ENCODE measurements around the gene ATAD3C. TPM values are rescaled to one million over a fixed set of nuclear protein-coding genes. Genes with fewer than 3 reads are reported as not detected.
"Not testable (repeated sequence)": the region's sequence is repeated elsewhere in the genome, so short reads cannot be mapped to it uniquely, and the experiment has no call there.

ATAD3C gene
- total RNA-seq, 1 experiment from 2014 or later: 2.0 TPM

DNA sequence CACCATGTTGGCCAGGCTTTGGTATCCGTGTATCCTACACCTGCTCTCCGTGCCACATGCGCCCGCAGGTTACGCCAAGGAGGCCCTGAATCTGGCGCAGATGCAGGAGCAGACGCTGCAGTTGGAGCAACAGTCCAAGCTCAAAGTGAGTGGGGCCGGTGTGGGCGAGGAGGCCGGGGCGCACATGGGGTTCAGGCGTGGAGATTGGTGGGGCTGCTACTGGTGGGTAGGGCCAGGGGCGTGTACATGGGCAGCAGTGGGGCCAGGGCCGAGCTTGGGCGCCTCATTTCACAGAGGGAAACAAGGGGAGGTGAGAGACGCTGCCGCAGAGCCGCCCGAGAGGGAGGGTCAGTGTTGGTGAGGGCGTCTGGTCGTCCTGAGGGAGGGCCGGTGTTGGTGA is 27.7 kb downstream of the ATAD3C start:
- H3K27ac Mint-ChIP-seq (ENCODE audit: low read depth, unreplicated experiment): no peak overlapping the region
- CTCF ChIA-PET: interaction anchor here (0.7 kb wide), 1 partner anchor 104 kb away, joined by 4 read pairs; no protein-coding TSS in a partner anchor
- H3K9me3 Mint-ChIP-seq (ENCODE audit: unreplicated experiment): no peaks in the 10 kb centered on the region
- no peak for DNase-seq (ENCODE audit: unreplicated experiment)
- peaks cover 6% of the 10 kb centered on the region for H3K4me1 Mint-ChIP-seq (ENCODE audit: insufficient read depth, unreplicated experiment)
- H3K36me3 Mint-ChIP-seq (ENCODE audit: insufficient read depth, unreplicated experiment): peaks cover 38% of the 10 kb centered on the region
- TF ChIP-seq, protein P1, sequence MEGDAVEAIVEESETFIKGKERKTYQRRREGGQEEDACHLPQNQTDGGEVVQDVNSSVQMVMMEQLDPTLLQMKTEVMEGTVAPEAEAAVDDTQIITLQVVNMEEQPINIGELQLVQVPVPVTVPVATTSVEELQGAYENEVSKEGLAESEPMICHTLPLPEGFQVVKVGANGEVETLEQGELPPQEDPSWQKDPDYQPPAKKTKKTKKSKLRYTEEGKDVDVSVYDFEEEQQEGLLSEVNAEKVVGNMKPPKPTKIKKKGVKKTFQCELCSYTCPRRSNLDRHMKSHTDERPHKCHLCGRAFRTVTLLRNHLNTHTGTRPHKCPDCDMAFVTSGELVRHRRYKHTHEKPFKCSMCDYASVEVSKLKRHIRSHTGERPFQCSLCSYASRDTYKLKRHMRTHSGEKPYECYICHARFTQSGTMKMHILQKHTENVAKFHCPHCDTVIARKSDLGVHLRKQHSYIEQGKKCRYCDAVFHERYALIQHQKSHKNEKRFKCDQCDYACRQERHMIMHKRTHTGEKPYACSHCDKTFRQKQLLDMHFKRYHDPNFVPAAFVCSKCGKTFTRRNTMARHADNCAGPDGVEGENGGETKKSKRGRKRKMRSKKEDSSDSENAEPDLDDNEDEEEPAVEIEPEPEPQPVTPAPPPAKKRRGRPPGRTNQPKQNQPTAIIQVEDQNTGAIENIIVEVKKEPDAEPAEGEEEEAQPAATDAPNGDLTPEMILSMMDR (IDR thresholded peaks at IDR 0.05; ENCODE audit: unreplicated experiment): no peak
- POLR2A ChIA-PET: interaction anchor here (1.2 kb wide), 1 partner anchor 28 kb away, joined by 4 read pairs; no protein-coding TSS in a partner anchor
- no peaks in the 10 kb centered on the region for H3K27me3 Mint-ChIP-seq (ENCODE audit: insufficient read depth, unreplicated experiment)
- H3K4me3 Mint-ChIP-seq (ENCODE audit: unreplicated experiment): no peak overlapping the region
- no TSS peak for BruUV-seq (replicated peaks)
- intact Hi-C loops (cut with micrococcal nuclease): no loop called here

DNA sequence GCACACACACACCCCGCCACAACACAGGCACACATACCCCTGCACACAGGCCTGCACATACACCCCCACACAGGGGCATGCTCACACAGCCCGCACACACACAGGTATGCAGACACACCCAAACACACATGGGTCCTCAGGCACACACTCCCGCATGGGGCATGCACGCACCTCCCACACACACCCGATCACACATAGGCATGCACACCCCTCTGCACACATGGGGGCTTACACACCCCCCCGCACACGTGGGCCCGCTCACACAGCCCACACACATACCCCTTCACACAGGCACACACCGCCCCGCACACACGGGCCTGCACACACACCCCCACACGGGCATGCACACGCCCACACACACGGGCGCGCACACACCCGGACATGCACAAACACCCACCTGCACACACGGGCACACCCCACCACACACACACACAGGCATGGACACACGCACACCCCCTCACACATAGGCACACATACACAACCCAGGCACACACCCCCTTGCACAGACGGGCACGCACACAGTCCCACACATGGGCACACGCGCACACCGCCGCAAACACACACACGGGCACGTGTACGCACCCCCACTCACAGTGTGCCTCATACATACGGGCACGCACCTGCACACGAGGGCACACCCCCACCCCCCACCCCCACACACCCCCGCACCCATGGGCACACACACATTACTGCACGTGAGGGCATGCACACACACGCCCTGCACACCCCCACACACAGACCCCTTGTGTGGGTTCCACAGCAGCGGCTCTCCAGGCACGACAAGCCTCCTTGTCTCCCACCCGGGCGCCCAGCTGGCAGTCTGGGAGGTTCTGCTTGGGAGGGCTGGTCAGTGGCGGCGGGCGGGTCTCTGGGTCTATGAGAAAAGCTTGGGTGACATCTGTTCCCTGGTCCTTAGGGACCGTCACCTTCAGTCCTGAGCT is 30.3 kb downstream of the ATAD3C start:
- CTCF ChIA-PET: no interaction called here
- TF ChIP-seq, protein P1 (IDR thresholded peaks at IDR 0.05; ENCODE audit: unreplicated experiment): no peak
- DNase-seq (ENCODE audit: unreplicated experiment): no peak
- Mint-ChIP-seq H3K27ac (ENCODE audit: low read depth, unreplicated experiment) (no peak overlapping the region), H3K27me3 (ENCODE audit: insufficient read depth, unreplicated experiment) (no peaks in the 10 kb centered on the region), H3K4me3 (ENCODE audit: unreplicated experiment) (no peak overlapping the region), H3K9me3 (ENCODE audit: unreplicated experiment) (no peaks in the 10 kb centered on the region), H3K4me1 (ENCODE audit: insufficient read depth, unreplicated experiment) (peaks cover 6% of the 10 kb centered on the region), H3K36me3 (ENCODE audit: insufficient read depth, unreplicated experiment) (peaks cover 52% of the 10 kb centered on the region)
- no TSS peak for BruUV-seq (replicated peaks)
- POLR2A ChIA-PET: no interaction called here
- intact Hi-C loops (cut with micrococcal nuclease): no loop called here

DNA sequence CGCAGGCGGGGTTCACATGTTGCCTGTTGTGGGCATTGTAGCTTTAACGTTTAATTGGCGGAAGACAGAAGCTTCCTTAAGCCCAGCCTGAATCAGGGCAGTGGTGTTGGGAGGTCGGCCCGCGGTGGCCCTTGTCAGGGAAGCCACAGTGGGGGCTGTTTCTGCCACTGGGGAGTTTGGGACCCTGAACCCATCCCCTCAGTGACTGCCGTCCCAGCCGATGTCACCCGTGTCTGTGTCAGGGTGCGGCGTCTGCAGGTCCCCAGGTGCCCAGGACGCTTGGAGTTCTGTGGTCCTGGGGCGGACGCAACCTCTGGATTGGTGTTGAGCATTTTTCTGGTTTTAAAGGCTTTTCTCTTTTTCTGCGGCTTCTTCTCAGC is 31.0 kb downstream of the ATAD3C start:
- CTCF ChIA-PET: not testable (repeated sequence)

DNA sequence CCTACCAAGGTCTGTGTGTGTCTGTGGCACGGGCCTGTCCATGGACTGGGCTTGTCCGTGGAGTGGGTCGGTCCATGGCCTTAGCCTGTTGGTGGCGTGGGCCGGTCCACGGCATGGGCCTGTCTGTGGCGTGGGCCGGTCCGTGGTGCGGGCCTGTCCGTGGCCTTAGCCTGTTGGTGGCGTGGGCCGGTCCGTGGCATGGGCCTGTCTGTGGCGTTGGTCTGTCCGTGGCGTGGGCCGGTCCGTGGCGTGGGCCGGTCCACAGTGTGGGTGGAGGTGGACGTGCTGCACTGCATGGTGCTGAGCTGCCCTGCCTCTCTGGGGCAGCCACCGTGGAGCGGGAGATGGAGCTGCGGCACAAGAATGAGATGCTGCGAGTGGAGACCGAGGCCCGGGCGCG is 32.3 kb downstream of the ATAD3C start:
- CTCF ChIA-PET; POLR2A ChIA-PET; BruUV-seq (replicated peaks); H3K27ac Mint-ChIP-seq (ENCODE audit: low read depth, unreplicated experiment); intact Hi-C loops (cut with micrococcal nuclease); H3K27me3 Mint-ChIP-seq (ENCODE audit: insufficient read depth, unreplicated experiment); H3K4me3 Mint-ChIP-seq (ENCODE audit: unreplicated experiment); H3K4me1 Mint-ChIP-seq (ENCODE audit: insufficient read depth, unreplicated experiment); H3K9me3 Mint-ChIP-seq (ENCODE audit: unreplicated experiment); DNase-seq (ENCODE audit: unreplicated experiment): not testable (repeated sequence)
- peaks cover 52% of the 10 kb centered on the region for H3K36me3 Mint-ChIP-seq (ENCODE audit: insufficient read depth, unreplicated experiment)

More for the DNA sequence above, 31.0 kb downstream of the ATAD3C start:
- peaks cover 52% of the 10 kb centered on the region for H3K36me3 Mint-ChIP-seq (ENCODE audit: insufficient read depth, unreplicated experiment)
- H3K27ac Mint-ChIP-seq (ENCODE audit: low read depth, unreplicated experiment); POLR2A ChIA-PET; BruUV-seq (replicated peaks); H3K4me3 Mint-ChIP-seq (ENCODE audit: unreplicated experiment); DNase-seq (ENCODE audit: unreplicated experiment); H3K9me3 Mint-ChIP-seq (ENCODE audit: unreplicated experiment); intact Hi-C loops (cut with micrococcal nuclease); H3K4me1 Mint-ChIP-seq (ENCODE audit: insufficient read depth, unreplicated experiment); H3K27me3 Mint-ChIP-seq (ENCODE audit: insufficient read depth, unreplicated experiment): not testable (repeated sequence)

DNA sequence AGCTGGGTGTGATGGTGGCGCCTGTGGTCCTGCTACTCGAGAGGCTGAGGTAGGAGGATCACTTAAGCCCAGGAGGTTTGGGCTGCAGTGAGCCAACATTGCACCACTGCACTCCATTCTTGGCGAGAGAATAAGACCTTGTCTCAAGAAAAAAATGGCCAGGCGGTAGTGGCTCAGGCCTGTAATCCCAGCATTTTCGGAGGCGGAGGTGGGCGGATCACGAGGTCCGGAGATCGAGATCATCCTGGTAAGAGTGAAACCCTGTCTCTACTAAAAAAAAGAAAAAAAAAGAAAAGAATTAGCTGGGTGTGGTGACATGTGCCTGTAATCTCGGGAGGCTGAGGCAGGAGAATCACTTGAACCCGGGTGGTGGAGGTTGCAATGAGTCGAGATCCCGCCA is 33.4 kb downstream of the ATAD3C start:
- Mint-ChIP-seq H3K27ac (ENCODE audit: low read depth, unreplicated experiment) (no peak overlapping the region), H3K4me3 (ENCODE audit: unreplicated experiment) (no peak overlapping the region), H3K27me3 (ENCODE audit: insufficient read depth, unreplicated experiment) (no peaks in the 10 kb centered on the region), H3K4me1 (ENCODE audit: insufficient read depth, unreplicated experiment) (peaks cover 6% of the 10 kb centered on the region), H3K9me3 (ENCODE audit: unreplicated experiment) (no peaks in the 10 kb centered on the region), H3K36me3 (ENCODE audit: insufficient read depth, unreplicated experiment) (peaks cover 41% of the 10 kb centered on the region)
- TF ChIP-seq, protein P1 (IDR thresholded peaks at IDR 0.05; ENCODE audit: unreplicated experiment): no peak
- CTCF ChIA-PET: interaction anchor here (1.0 kb wide), 1 partner anchor 21 kb away, joined by 4 read pairs; no protein-coding TSS in a partner anchor
- intact Hi-C loops (cut with micrococcal nuclease): no loop called here
- BruUV-seq (replicated peaks): no TSS peak
- POLR2A ChIA-PET: interaction anchor here (0.6 to 0.9 kb wide), 2 partner anchors 9 to 109 kb away, joined by 3 to 4 read pairs; no protein-coding TSS in a partner anchor
- DNase-seq (ENCODE audit: unreplicated experiment): no peak
